ENCODE measurements around the gene GPR18.

The GPR18 gene

GRCh38 chr13:99226513-99226912 lies 31.7 kb downstream of the GPR18 start:
- Histone ChIP-seq H3K27ac (ENCODE audit: low read depth in 2 of 2, low read length in 2 of 2) (no peak overlapping the region), H3K9ac (ENCODE audit: low read depth in 1 of 2, low read length in 2 of 2) (no peak overlapping the region), H3K9me3 (ENCODE audit: control insufficient read depth in 2 of 2, low read length in 2 of 2) (no peaks in the 10 kb centered on the region), H3K27me3 (ENCODE audit: control insufficient read depth in 2 of 2, insufficient read depth in 2 of 2, low read length in 2 of 2) (no peaks in the 10 kb centered on the region), H3K4me3 (ENCODE audit: low read length in 2 of 2) (no peak overlapping the region), H3K4me1 (ENCODE audit: control insufficient read depth in 2 of 2, insufficient read depth in 2 of 2, low read length in 2 of 2) (peaks cover 9 to 13% of the 10 kb centered on the region in 2 donors), H3K36me3 (ENCODE audit: control insufficient read depth in 2 of 2, insufficient read depth in 2 of 2, low read length in 2 of 2) (peaks cover 2 to 3% of the 10 kb centered on the region in 2 donors)

- no peaks in the 10 kb centered on the region for H3K27me3 ChIP-seq (ENCODE audit: control insufficient read depth in 2 of 2, insufficient read depth in 2 of 2, low read length in 2 of 2)
- no peak overlapping the region for H3K27ac ChIP-seq (ENCODE audit: low read depth in 2 of 2, low read length in 2 of 2)
- H3K36me3 ChIP-seq (ENCODE audit: control insufficient read depth in 2 of 2, insufficient read depth in 2 of 2, low read length in 2 of 2): peaks cover 2 to 3% of the 10 kb centered on the region in 2 donors
- no peaks in the 10 kb centered on the region for H3K9me3 ChIP-seq (ENCODE audit: control insufficient read depth in 2 of 2, low read length in 2 of 2)
- no peak overlapping the region for H3K9ac ChIP-seq (ENCODE audit: low read depth in 1 of 2, low read length in 2 of 2)
- H3K4me1 ChIP-seq (ENCODE audit: control insufficient read depth in 2 of 2, insufficient read depth in 2 of 2, low read length in 2 of 2): peaks cover 9 to 13% of the 10 kb centered on the region in 2 donors
- H3K4me3 ChIP-seq (ENCODE audit: low read length in 2 of 2): no peak overlapping the region
These were observed 33.1 kb downstream of the GPR18 start for GRCh38 chr13:99225078-99225477.

GRCh38 chr13:99224021-99224420 lies 34.2 kb downstream of the GPR18 start:
- Histone ChIP-seq H3K4me1 (ENCODE audit: control insufficient read depth in 2 of 2, insufficient read depth in 2 of 2, low read length in 2 of 2) (peaks cover 6 to 11% of the 10 kb centered on the region in 2 donors), H3K4me3 (ENCODE audit: low read length in 2 of 2) (no peak overlapping the region), H3K9me3 (ENCODE audit: control insufficient read depth in 2 of 2, low read length in 2 of 2) (no peaks in the 10 kb centered on the region), H3K27me3 (ENCODE audit: control insufficient read depth in 2 of 2, insufficient read depth in 2 of 2, low read length in 2 of 2) (no peaks in the 10 kb centered on the region), H3K9ac (ENCODE audit: low read depth in 1 of 2, low read length in 2 of 2) (no peak overlapping the region), H3K27ac (ENCODE audit: low read depth in 2 of 2, low read length in 2 of 2) (no peak overlapping the region), H3K36me3 (ENCODE audit: control insufficient read depth in 2 of 2, insufficient read depth in 2 of 2, low read length in 2 of 2) (peaks cover 2 to 3% of the 10 kb centered on the region in 2 donors)

- H3K4me1 ChIP-seq (ENCODE audit: control insufficient read depth in 2 of 2, insufficient read depth in 2 of 2, low read length in 2 of 2): peaks cover 3 to 10% of the 10 kb centered on the region in 2 donors
- peaks cover 2 to 3% of the 10 kb centered on the region in 2 donors for H3K36me3 ChIP-seq (ENCODE audit: control insufficient read depth in 2 of 2, insufficient read depth in 2 of 2, low read length in 2 of 2)
- no peak overlapping the region for H3K9ac ChIP-seq (ENCODE audit: low read depth in 1 of 2, low read length in 2 of 2)
- H3K4me3 ChIP-seq (ENCODE audit: low read length in 2 of 2): no peak overlapping the region
- no peaks in the 10 kb centered on the region for H3K9me3 ChIP-seq (ENCODE audit: control insufficient read depth in 2 of 2, low read length in 2 of 2)
- no peak overlapping the region for H3K27ac ChIP-seq (ENCODE audit: low read depth in 2 of 2, low read length in 2 of 2)
- H3K27me3 ChIP-seq (ENCODE audit: control insufficient read depth in 2 of 2, insufficient read depth in 2 of 2, low read length in 2 of 2): no peaks in the 10 kb centered on the region
These were observed 34.6 kb downstream of the GPR18 start for GRCh38 chr13:99223587-99223986.

- H3K36me3 ChIP-seq (ENCODE audit: control insufficient read depth in 2 of 2, insufficient read depth in 2 of 2, low read length in 2 of 2): peaks cover 0 to 2% of the 10 kb centered on the region in 2 donors
- peaks cover 3 to 10% of the 10 kb centered on the region in 2 donors for H3K4me1 ChIP-seq (ENCODE audit: control insufficient read depth in 2 of 2, insufficient read depth in 2 of 2, low read length in 2 of 2)
- H3K27me3 ChIP-seq (ENCODE audit: control insufficient read depth in 2 of 2, insufficient read depth in 2 of 2, low read length in 2 of 2): no peaks in the 10 kb centered on the region
- H3K27ac ChIP-seq (ENCODE audit: low read depth in 2 of 2, low read length in 2 of 2): no peak overlapping the region
- H3K4me3 ChIP-seq (ENCODE audit: low read length in 2 of 2): no peak overlapping the region
- no peak overlapping the region for H3K9ac ChIP-seq (ENCODE audit: low read depth in 1 of 2, low read length in 2 of 2)
- no peaks in the 10 kb centered on the region for H3K9me3 ChIP-seq (ENCODE audit: control insufficient read depth in 2 of 2, low read length in 2 of 2)
These were observed 36.5 kb downstream of the GPR18 start for GRCh38 chr13:99221567-99222239.

- Histone ChIP-seq H3K36me3 (ENCODE audit: control insufficient read depth in 2 of 2, insufficient read depth in 2 of 2, low read length in 2 of 2) (peaks cover under 1 to 2% of the 10 kb centered on the region in 2 donors), H3K9ac (ENCODE audit: low read depth in 1 of 2, low read length in 2 of 2) (no peak overlapping the region), H3K27ac (ENCODE audit: low read depth in 2 of 2, low read length in 2 of 2) (no peak overlapping the region), H3K9me3 (ENCODE audit: control insufficient read depth in 2 of 2, low read length in 2 of 2) (no peaks in the 10 kb centered on the region), H3K4me3 (ENCODE audit: low read length in 2 of 2) (no peak overlapping the region), H3K4me1 (ENCODE audit: control insufficient read depth in 2 of 2, insufficient read depth in 2 of 2, low read length in 2 of 2) (peaks cover 3 to 6% of the 10 kb centered on the region in 2 donors), H3K27me3 (ENCODE audit: control insufficient read depth in 2 of 2, insufficient read depth in 2 of 2, low read length in 2 of 2) (no peaks in the 10 kb centered on the region)
These were observed 37.8 kb downstream of the GPR18 start for GRCh38 chr13:99220199-99220935.

- Histone ChIP-seq H3K27ac (ENCODE audit: low read depth in 2 of 2, low read length in 2 of 2) (no peak overlapping the region), H3K4me1 (ENCODE audit: control insufficient read depth in 2 of 2, insufficient read depth in 2 of 2, low read length in 2 of 2) (peaks cover 2 to 5% of the 10 kb centered on the region in 2 donors), H3K27me3 (ENCODE audit: control insufficient read depth in 2 of 2, insufficient read depth in 2 of 2, low read length in 2 of 2) (no peaks in the 10 kb centered on the region), H3K9me3 (ENCODE audit: control insufficient read depth in 2 of 2, low read length in 2 of 2) (no peaks in the 10 kb centered on the region), H3K9ac (ENCODE audit: low read depth in 1 of 2, low read length in 2 of 2) (no peak overlapping the region), H3K4me3 (ENCODE audit: low read length in 2 of 2) (no peak overlapping the region), H3K36me3 (ENCODE audit: control insufficient read depth in 2 of 2, insufficient read depth in 2 of 2, low read length in 2 of 2) (peaks cover 3% of the 10 kb centered on the region in 2 donors)
These were observed 39.2 kb downstream of the GPR18 start for GRCh38 chr13:99218969-99219368.

GRCh38 chr13:99218545-99218944 lies 39.6 kb downstream of the GPR18 start:
- Histone ChIP-seq H3K4me1 (ENCODE audit: control insufficient read depth in 2 of 2, insufficient read depth in 2 of 2, low read length in 2 of 2) (peaks cover 0 to under 1% of the 10 kb centered on the region in 2 donors), H3K4me3 (ENCODE audit: low read length in 2 of 2) (no peak overlapping the region), H3K36me3 (ENCODE audit: control insufficient read depth in 2 of 2, insufficient read depth in 2 of 2, low read length in 2 of 2) (peaks cover 3% of the 10 kb centered on the region in 2 donors), H3K27ac (ENCODE audit: low read depth in 2 of 2, low read length in 2 of 2) (no peak overlapping the region), H3K9me3 (ENCODE audit: control insufficient read depth in 2 of 2, low read length in 2 of 2) (no peaks in the 10 kb centered on the region), H3K27me3 (ENCODE audit: control insufficient read depth in 2 of 2, insufficient read depth in 2 of 2, low read length in 2 of 2) (no peaks in the 10 kb centered on the region), H3K9ac (ENCODE audit: low read depth in 1 of 2, low read length in 2 of 2) (no peak overlapping the region)

GRCh38 chr13:99218126-99218525 lies 40.1 kb downstream of the GPR18 start:
- Histone ChIP-seq H3K27ac (ENCODE audit: low read depth in 2 of 2, low read length in 2 of 2) (no peak overlapping the region), H3K4me3 (ENCODE audit: low read length in 2 of 2) (no peak overlapping the region), H3K9ac (ENCODE audit: low read depth in 1 of 2, low read length in 2 of 2) (no peak overlapping the region), H3K27me3 (ENCODE audit: control insufficient read depth in 2 of 2, insufficient read depth in 2 of 2, low read length in 2 of 2) (no peaks in the 10 kb centered on the region), H3K4me1 (ENCODE audit: control insufficient read depth in 2 of 2, insufficient read depth in 2 of 2, low read length in 2 of 2) (no peaks in the 10 kb centered on the region), H3K9me3 (ENCODE audit: control insufficient read depth in 2 of 2, low read length in 2 of 2) (no peaks in the 10 kb centered on the region), H3K36me3 (ENCODE audit: control insufficient read depth in 2 of 2, insufficient read depth in 2 of 2, low read length in 2 of 2) (peaks cover 3% of the 10 kb centered on the region in 2 donors)

- no peak overlapping the region for H3K9ac ChIP-seq (ENCODE audit: low read depth in 1 of 2, low read length in 2 of 2)
- no peaks in the 10 kb centered on the region for H3K4me1 ChIP-seq (ENCODE audit: control insufficient read depth in 2 of 2, insufficient read depth in 2 of 2, low read length in 2 of 2)
- no peaks in the 10 kb centered on the region for H3K9me3 ChIP-seq (ENCODE audit: control insufficient read depth in 2 of 2, low read length in 2 of 2)
- peaks cover 3% of the 10 kb centered on the region in 2 donors for H3K36me3 ChIP-seq (ENCODE audit: control insufficient read depth in 2 of 2, insufficient read depth in 2 of 2, low read length in 2 of 2)
- no peak overlapping the region for H3K4me3 ChIP-seq (ENCODE audit: low read length in 2 of 2)
- no peaks in the 10 kb centered on the region for H3K27me3 ChIP-seq (ENCODE audit: control insufficient read depth in 2 of 2, insufficient read depth in 2 of 2, low read length in 2 of 2)
- H3K27ac ChIP-seq (ENCODE audit: low read depth in 2 of 2, low read length in 2 of 2): no peak overlapping the region
These were observed 40.6 kb downstream of the GPR18 start for GRCh38 chr13:99217461-99218110.

Data from mucosa of rectum (tissue), 2 donors.